ENCODE data around the gene THBS1.

THBS1 gene

DNA sequence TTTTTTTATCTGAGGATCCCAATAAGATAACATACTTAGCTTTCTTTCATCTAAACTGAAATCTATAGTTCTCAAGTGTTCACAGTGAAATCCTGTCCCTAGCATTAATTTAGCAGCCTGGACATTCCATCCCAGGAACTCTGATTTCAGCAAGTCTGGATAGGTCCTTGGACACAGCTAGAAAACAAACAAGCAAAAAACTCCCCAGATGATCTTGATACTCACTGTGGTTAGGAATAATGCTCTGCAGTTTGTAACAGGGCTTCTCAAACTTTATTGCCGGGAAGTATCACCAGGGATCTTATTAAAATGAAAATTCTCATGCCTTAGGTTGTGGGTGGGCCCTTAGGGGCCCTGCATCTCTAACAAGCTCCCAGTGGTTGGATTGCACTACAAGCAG is 24.3 kb downstream of the THBS1 start:
- no peak for DNase-seq (ENCODE audit: low read depth in 1 of 2, low spot score in 1 of 2)
- H3K27me3 ChIP-seq (ENCODE audit: insufficient read depth, poor library complexity, severe bottlenecking): no peaks in the 10 kb centered on the region
- H3K4me3 ChIP-seq (replicated peaks; ENCODE audit: insufficient read depth, low read length): no peak overlapping the region
- TF ChIP-seq SPI1 (IDR thresholded peaks at IDR 0.05; ENCODE audit: borderline replicate concordance, low read depth) (no peak), POLR2AphosphoS5 (IDR thresholded peaks at IDR 0.05; ENCODE audit: low read depth) (no peak), CTCF (IDR thresholded peaks at IDR 0.05; ENCODE audit: insufficient read depth, low read length) (no peak), GABPA (IDR thresholded peaks at IDR 0.05; ENCODE audit: low read depth) (no peak), REST (IDR thresholded peaks at IDR 0.05; ENCODE audit: insufficient replicate concordance, low read depth) (no peak)
- H3K27ac ChIP-seq (replicated peaks): no peak overlapping the region

DNA sequence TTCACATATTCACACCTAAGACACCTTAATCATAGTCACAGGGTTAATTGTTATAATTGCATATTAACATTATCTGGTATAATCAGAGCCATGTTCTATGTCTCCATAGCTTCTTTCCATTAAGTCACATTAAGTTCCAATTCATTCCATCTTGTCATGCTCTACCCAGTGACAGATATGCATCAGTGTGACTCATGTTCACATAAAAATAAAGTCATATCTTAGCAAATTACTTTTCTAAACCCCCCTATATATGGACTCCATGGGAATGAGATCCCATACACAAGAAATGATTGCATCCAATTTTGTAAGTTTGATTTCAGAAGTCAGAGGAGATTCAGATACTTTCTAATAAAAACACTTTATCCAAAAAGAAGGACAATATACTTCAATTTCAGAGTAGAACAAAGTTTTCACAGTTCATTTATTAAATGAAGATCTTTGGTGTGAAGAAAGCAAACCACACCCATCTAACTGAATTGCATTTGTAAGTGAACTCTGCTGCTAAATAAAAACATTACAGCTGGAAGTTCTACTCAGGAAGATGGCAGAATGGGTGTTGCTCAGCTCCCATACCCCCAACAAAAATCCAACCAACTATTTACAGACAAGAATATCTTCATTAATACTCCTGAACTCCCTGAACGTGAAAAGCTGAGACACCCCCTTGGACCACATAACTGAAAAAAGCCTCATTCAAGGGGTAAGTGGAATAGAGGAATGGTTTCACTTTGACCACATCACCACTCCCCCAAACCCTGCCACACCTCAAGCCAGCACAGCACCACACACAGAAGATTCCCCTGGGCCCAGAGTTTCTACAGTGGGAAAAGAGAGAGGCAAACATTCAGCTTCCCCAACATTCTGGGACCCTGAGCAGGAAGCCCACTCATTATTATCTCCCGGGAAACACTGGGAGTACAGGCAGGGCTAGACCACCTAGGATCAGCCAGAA is 27.6 kb downstream of the THBS1 start:
- no peak for DNase-seq (ENCODE audit: low read depth in 1 of 2, low spot score in 1 of 2)

More for the DNA sequence above, 27.6 kb downstream of the THBS1 start:
- TF ChIP-seq SPI1 (IDR thresholded peaks at IDR 0.05; ENCODE audit: borderline replicate concordance, low read depth): no peak
- TF ChIP-seq GABPA (IDR thresholded peaks at IDR 0.05; ENCODE audit: low read depth): no peak
- TF ChIP-seq CTCF (IDR thresholded peaks at IDR 0.05; ENCODE audit: insufficient read depth, low read length): no peak
- no peak for TF ChIP-seq REST (IDR thresholded peaks at IDR 0.05; ENCODE audit: insufficient replicate concordance, low read depth)
- no peak for TF ChIP-seq POLR2AphosphoS5 (IDR thresholded peaks at IDR 0.05; ENCODE audit: low read depth)
- Histone ChIP-seq H3K27me3 (ENCODE audit: insufficient read depth, poor library complexity, severe bottlenecking) (no peaks in the 10 kb centered on the region), H3K4me3 (replicated peaks; ENCODE audit: insufficient read depth, low read length) (no peak overlapping the region), H3K27ac (replicated peaks) (no peak overlapping the region)

All from HL-60 (cell line).